ENCODE data around the gene SAFB2.

The SAFB2 gene

DNA sequence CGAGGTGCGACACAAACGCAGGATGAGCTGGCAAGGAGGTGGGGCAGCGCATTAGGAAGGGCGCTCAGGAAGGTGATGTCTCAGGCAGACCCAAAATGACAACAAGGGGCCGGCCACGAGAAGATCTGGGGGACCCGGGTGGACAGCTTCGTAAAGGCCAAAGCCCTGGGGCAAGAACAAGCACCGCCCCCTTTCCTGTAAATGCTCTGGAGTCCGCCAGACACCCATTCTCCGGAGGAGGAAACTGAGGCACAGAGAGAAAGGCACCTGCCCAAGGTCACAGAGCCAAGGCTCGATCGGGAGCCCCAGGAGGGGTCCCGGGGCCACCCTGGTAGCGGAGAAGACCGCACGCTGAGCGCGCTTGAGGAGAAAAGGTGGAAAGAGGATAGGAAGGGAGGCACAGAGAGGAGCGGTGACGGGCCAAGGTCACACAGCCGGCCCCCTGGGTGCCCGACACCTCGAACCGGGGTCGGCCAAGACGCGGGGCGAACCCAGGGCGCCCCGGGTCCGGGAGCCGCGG, 571 bp downstream of the SAFB2 start:
- peak overlapping the region; percentile 31 for H3K23ac ChIP-seq (ENCODE audit: low read length)
- H3K4me1 ChIP-seq (ENCODE audit: control insufficient read depth in 1 of 2, insufficient read depth in 2 of 2, low read length in 2 of 2): peaks cover 8 to 14% of the 10 kb centered on the region in 2 experiments
- peak overlapping the region; percentile 82 for H2BK120ac ChIP-seq (ENCODE audit: insufficient read depth, low read length, poor library complexity)
- H3K27me3 ChIP-seq (ENCODE audit: insufficient read depth, low read length): no peaks in the 10 kb centered on the region
- peaks cover 14% of the 10 kb centered on the region for H3K79me1 ChIP-seq (ENCODE audit: low read length)
- H2BK12ac ChIP-seq (ENCODE audit: low read length): peak overlapping the region; percentile 38
- H3K18ac ChIP-seq (ENCODE audit: low read length): peak overlapping the region; percentile 88
- H2AK5ac ChIP-seq (ENCODE audit: low read length): peak overlapping the region; percentile 71
- peak overlapping the region; percentile 87 for H3K27ac ChIP-seq (ENCODE audit: low read depth, low read length)
- peak overlapping the region; percentile 100 for H3K4ac ChIP-seq (ENCODE audit: low read depth, low read length)
- H4K8ac ChIP-seq (ENCODE audit: low read depth, low read length): peak overlapping the region; percentile 93
- WGBS (ENCODE audit: extremely low coverage, insufficient coverage, insufficient read length): no CpG with 5 or more reads among the region's 35 CpGs
- H3K9ac ChIP-seq (ENCODE audit: low read length): peak overlapping the region; percentile 35
- H4K91ac ChIP-seq (ENCODE audit: low read depth, low read length): peak overlapping the region; percentile 94
- peak overlapping the region; percentile 77 for H3K4me2 ChIP-seq (ENCODE audit: low read length)
- peak overlapping the region; percentile 42 for H2BK5ac ChIP-seq (ENCODE audit: low read depth, low read length, poor library complexity)
- no peaks in the 10 kb centered on the region for H3K9me3 ChIP-seq (ENCODE audit: insufficient read depth, low read depth, low read length)
- peak overlapping the region; percentile 96 for H3K4me3 ChIP-seq (ENCODE audit: low read depth, low read length)
- H3K14ac ChIP-seq (ENCODE audit: low read length): peak overlapping the region; percentile 91
- no peak for DNase-seq
- peaks cover 21 to 46% of the 10 kb centered on the region in 2 experiments for H3K36me3 ChIP-seq (ENCODE audit: control insufficient read depth in 1 of 2, insufficient read depth in 2 of 2, low read length in 2 of 2)
- H2AFZ ChIP-seq (ENCODE audit: insufficient read depth, low read length, poor library complexity): peak overlapping the region; percentile 83
- H3K79me2 ChIP-seq (ENCODE audit: control insufficient read depth, insufficient read depth, low read length, poor library complexity): peaks cover 45% of the 10 kb centered on the region
- H4K12ac ChIP-seq (ENCODE audit: low read depth, low read length): peak overlapping the region; percentile 73

DNA sequence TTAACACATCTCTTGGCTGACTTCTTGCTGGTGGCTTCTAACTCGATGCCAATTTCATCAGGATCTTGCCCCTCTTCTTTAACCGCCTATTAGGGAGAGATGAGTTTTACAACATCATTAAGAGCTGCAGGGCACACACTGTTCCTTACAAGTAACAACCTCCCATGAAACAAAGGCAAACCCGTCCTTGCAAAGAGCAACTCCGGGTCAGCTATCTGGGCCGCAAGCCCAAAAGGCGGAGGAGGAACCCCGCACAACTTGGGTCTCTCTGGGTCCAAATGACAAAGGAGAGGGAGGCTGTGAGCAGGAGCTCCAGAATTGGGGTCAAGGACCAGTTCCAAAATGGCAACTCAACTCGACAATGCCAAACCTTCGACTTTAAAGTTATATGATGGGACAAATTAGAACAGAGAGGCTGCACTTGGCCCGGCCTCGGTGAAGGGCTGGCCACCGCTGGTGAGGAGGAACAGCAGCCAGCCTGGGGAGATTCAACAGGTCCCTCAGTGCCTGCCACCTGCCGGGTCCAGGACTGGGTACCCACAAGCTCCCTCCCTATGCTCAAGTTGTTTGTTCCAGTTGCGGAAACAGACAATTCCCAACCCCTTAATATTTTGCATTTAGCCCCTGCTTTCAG, 1.1 kb downstream of the SAFB2 start:
- Histone ChIP-seq H3K4ac (ENCODE audit: low read depth, low read length) (peak overlapping the region; percentile 100), H3K9me3 (ENCODE audit: insufficient read depth, low read depth, low read length) (no peaks in the 10 kb centered on the region), H3K27me3 (ENCODE audit: insufficient read depth, low read length) (no peaks in the 10 kb centered on the region), H3K27ac (ENCODE audit: low read depth, low read length) (no peak overlapping the region), H3K9ac (ENCODE audit: low read length) (peak overlapping the region; percentile 35), H3K79me1 (ENCODE audit: low read length) (peaks cover 14% of the 10 kb centered on the region), H3K36me3 (ENCODE audit: control insufficient read depth in 1 of 2, insufficient read depth in 2 of 2, low read length in 2 of 2) (peaks cover 16 to 41% of the 10 kb centered on the region in 2 experiments), H3K4me1 (ENCODE audit: control insufficient read depth in 1 of 2, insufficient read depth in 2 of 2, low read length in 2 of 2) (peaks cover 8 to 14% of the 10 kb centered on the region in 2 experiments), H3K79me2 (ENCODE audit: control insufficient read depth, insufficient read depth, low read length, poor library complexity) (peaks cover 41% of the 10 kb centered on the region), H4K12ac (ENCODE audit: low read depth, low read length) (peak overlapping the region; percentile 46), H4K91ac (ENCODE audit: low read depth, low read length) (peak overlapping the region; percentile 94), H3K18ac (ENCODE audit: low read length) (peak overlapping the region; percentile 17), H2BK12ac (ENCODE audit: low read length) (no peak overlapping the region), H2BK120ac (ENCODE audit: insufficient read depth, low read length, poor library complexity) (no peak overlapping the region), H3K23ac (ENCODE audit: low read length) (peak overlapping the region; percentile 31), H3K4me3 (ENCODE audit: low read depth, low read length) (peak overlapping the region; percentile 96), H2BK5ac (ENCODE audit: low read depth, low read length, poor library complexity) (no peak overlapping the region), H3K4me2 (ENCODE audit: low read length) (peak overlapping the region; percentile 77), H2AK5ac (ENCODE audit: low read length) (peak overlapping the region; percentile 26), H4K8ac (ENCODE audit: low read depth, low read length) (no peak overlapping the region), H3K14ac (ENCODE audit: low read length) (peak overlapping the region; percentile 53), H2AFZ (ENCODE audit: insufficient read depth, low read length, poor library complexity) (no peak overlapping the region)
- DNase-seq: no peak
- WGBS (ENCODE audit: extremely low coverage, insufficient coverage, insufficient read length): no CpG with 5 or more reads among the region's 14 CpGs

DNA sequence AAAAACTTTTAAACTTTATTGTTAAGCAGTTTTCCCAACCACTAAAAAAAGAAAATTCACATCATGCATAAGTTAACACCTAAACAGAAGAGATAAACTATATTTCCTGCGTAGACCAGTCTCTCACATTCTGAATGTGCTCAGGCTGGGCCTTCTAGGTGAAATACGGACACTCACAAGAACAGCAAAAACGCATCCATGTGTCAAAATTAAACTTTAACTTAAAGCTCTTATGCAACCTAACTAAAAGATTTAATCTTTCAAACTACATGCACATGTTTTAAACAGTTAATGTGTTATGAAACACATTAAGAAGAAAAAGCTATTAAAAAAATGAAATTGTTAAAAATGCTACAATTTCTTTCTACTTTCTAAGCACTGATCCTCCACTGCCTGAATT, 2.6 kb downstream of the SAFB2 start:
- H3K9ac ChIP-seq (ENCODE audit: low read length): no peak overlapping the region
- no peak overlapping the region for H3K14ac ChIP-seq (ENCODE audit: low read length)
- no peak overlapping the region for H2BK5ac ChIP-seq (ENCODE audit: low read depth, low read length, poor library complexity)
- peaks cover 8 to 11% of the 10 kb centered on the region in 2 experiments for H3K4me1 ChIP-seq (ENCODE audit: control insufficient read depth in 1 of 2, insufficient read depth in 2 of 2, low read length in 2 of 2)
- H3K23ac ChIP-seq (ENCODE audit: low read length): no peak overlapping the region
- peaks cover 34% of the 10 kb centered on the region for H3K79me2 ChIP-seq (ENCODE audit: control insufficient read depth, insufficient read depth, low read length, poor library complexity)
- H2AFZ ChIP-seq (ENCODE audit: insufficient read depth, low read length, poor library complexity): no peak overlapping the region
- WGBS (ENCODE audit: extremely low coverage, insufficient coverage, insufficient read length): no CpG with 5 or more reads among the region's 3 CpGs
- no peak overlapping the region for H4K12ac ChIP-seq (ENCODE audit: low read depth, low read length)
- peaks cover 14% of the 10 kb centered on the region for H3K79me1 ChIP-seq (ENCODE audit: low read length)
- H3K27me3 ChIP-seq (ENCODE audit: insufficient read depth, low read length): no peaks in the 10 kb centered on the region
- no peak overlapping the region for H3K27ac ChIP-seq (ENCODE audit: low read depth, low read length)
- H3K18ac ChIP-seq (ENCODE audit: low read length): no peak overlapping the region
- H3K9me3 ChIP-seq (ENCODE audit: insufficient read depth, low read depth, low read length): no peaks in the 10 kb centered on the region
- H4K91ac ChIP-seq (ENCODE audit: low read depth, low read length): no peak overlapping the region
- peaks cover 22 to 41% of the 10 kb centered on the region in 2 experiments for H3K36me3 ChIP-seq (ENCODE audit: control insufficient read depth in 1 of 2, insufficient read depth in 2 of 2, low read length in 2 of 2)
- no peak overlapping the region for H2AK5ac ChIP-seq (ENCODE audit: low read length)
- H2BK120ac ChIP-seq (ENCODE audit: insufficient read depth, low read length, poor library complexity): no peak overlapping the region
- DNase-seq: no peak
- H3K4me3 ChIP-seq (ENCODE audit: low read depth, low read length): no peak overlapping the region
- H2BK12ac ChIP-seq (ENCODE audit: low read length): no peak overlapping the region
- no peak overlapping the region for H3K4me2 ChIP-seq (ENCODE audit: low read length)
- H3K4ac ChIP-seq (ENCODE audit: low read depth, low read length): no peak overlapping the region
- H4K8ac ChIP-seq (ENCODE audit: low read depth, low read length): no peak overlapping the region

DNA sequence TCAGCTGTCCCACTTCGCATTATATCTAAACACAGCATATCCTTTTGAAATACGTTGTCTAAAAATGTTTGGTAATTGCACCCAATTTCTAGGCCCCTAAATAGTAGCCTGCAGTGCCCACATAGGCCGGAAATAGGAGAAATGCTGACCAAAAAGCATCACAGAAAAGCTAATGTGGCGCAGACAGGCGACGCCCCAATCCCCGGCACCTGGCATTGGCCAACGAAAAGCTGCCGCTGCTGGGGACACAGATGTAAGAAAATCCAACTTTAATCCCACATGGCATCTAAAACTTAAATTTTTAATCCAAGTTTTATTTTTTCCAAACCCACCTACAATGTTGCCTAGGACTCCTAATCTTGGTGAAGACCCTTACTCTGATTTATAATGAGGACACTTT, 4.0 kb downstream of the SAFB2 start:
- no peak overlapping the region for H3K9ac ChIP-seq (ENCODE audit: low read length)
- H3K23ac ChIP-seq (ENCODE audit: low read length): no peak overlapping the region
- WGBS (ENCODE audit: extremely low coverage, insufficient coverage, insufficient read length): no CpG with 5 or more reads among the region's 9 CpGs
- peak overlapping the region; percentile 80 for H3K4ac ChIP-seq (ENCODE audit: low read depth, low read length)
- H3K18ac ChIP-seq (ENCODE audit: low read length): no peak overlapping the region
- no peaks in the 10 kb centered on the region for H3K27me3 ChIP-seq (ENCODE audit: insufficient read depth, low read length)
- no peaks in the 10 kb centered on the region for H3K9me3 ChIP-seq (ENCODE audit: insufficient read depth, low read depth, low read length)
- H4K12ac ChIP-seq (ENCODE audit: low read depth, low read length): no peak overlapping the region
- no peak overlapping the region for H2BK5ac ChIP-seq (ENCODE audit: low read depth, low read length, poor library complexity)
- no peak overlapping the region for H2AFZ ChIP-seq (ENCODE audit: insufficient read depth, low read length, poor library complexity)
- H3K4me1 ChIP-seq (ENCODE audit: control insufficient read depth in 1 of 2, insufficient read depth in 2 of 2, low read length in 2 of 2): peaks cover 7 to 8% of the 10 kb centered on the region in 2 experiments
- H3K4me3 ChIP-seq (ENCODE audit: low read depth, low read length): no peak overlapping the region
- peaks cover 12% of the 10 kb centered on the region for H3K79me1 ChIP-seq (ENCODE audit: low read length)
- DNase-seq: no peak
- peaks cover 22% of the 10 kb centered on the region for H3K79me2 ChIP-seq (ENCODE audit: control insufficient read depth, insufficient read depth, low read length, poor library complexity)
- H2AK5ac ChIP-seq (ENCODE audit: low read length): no peak overlapping the region
- H3K27ac ChIP-seq (ENCODE audit: low read depth, low read length): no peak overlapping the region
- no peak overlapping the region for H3K14ac ChIP-seq (ENCODE audit: low read length)
- no peak overlapping the region for H4K8ac ChIP-seq (ENCODE audit: low read depth, low read length)
- no peak overlapping the region for H3K4me2 ChIP-seq (ENCODE audit: low read length)
- no peak overlapping the region for H2BK120ac ChIP-seq (ENCODE audit: insufficient read depth, low read length, poor library complexity)
- H4K91ac ChIP-seq (ENCODE audit: low read depth, low read length): no peak overlapping the region
- peaks cover 33 to 52% of the 10 kb centered on the region in 2 experiments for H3K36me3 ChIP-seq (ENCODE audit: control insufficient read depth in 1 of 2, insufficient read depth in 2 of 2, low read length in 2 of 2)
- no peak overlapping the region for H2BK12ac ChIP-seq (ENCODE audit: low read length)

Data from trophoblast cell (in vitro differentiated cells and primary cell).